Superior temporal gyrus (tissue), 1 donor: ENCODE results near the gene CAMSAP3.

Source experiments
- DNase-seq: peaks from one replicate; pipeline ENCODE4 v3.0.0-alpha.2; 2016; ENCODE audit errors: extremely low spot score

CAMSAP3 gene, protein sequence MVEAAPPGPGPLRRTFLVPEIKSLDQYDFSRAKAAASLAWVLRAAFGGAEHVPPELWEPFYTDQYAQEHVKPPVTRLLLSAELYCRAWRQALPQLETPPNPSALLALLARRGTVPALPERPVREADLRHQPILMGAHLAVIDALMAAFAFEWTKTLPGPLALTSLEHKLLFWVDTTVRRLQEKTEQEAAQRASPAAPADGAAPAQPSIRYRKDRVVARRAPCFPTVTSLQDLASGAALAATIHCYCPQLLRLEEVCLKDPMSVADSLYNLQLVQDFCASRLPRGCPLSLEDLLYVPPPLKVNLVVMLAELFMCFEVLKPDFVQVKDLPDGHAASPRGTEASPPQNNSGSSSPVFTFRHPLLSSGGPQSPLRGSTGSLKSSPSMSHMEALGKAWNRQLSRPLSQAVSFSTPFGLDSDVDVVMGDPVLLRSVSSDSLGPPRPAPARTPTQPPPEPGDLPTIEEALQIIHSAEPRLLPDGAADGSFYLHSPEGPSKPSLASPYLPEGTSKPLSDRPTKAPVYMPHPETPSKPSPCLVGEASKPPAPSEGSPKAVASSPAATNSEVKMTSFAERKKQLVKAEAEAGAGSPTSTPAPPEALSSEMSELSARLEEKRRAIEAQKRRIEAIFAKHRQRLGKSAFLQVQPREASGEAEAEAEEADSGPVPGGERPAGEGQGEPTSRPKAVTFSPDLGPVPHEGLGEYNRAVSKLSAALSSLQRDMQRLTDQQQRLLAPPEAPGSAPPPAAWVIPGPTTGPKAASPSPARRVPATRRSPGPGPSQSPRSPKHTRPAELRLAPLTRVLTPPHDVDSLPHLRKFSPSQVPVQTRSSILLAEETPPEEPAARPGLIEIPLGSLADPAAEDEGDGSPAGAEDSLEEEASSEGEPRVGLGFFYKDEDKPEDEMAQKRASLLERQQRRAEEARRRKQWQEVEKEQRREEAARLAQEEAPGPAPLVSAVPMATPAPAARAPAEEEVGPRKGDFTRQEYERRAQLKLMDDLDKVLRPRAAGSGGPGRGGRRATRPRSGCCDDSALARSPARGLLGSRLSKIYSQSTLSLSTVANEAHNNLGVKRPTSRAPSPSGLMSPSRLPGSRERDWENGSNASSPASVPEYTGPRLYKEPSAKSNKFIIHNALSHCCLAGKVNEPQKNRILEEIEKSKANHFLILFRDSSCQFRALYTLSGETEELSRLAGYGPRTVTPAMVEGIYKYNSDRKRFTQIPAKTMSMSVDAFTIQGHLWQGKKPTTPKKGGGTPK

DNA sequence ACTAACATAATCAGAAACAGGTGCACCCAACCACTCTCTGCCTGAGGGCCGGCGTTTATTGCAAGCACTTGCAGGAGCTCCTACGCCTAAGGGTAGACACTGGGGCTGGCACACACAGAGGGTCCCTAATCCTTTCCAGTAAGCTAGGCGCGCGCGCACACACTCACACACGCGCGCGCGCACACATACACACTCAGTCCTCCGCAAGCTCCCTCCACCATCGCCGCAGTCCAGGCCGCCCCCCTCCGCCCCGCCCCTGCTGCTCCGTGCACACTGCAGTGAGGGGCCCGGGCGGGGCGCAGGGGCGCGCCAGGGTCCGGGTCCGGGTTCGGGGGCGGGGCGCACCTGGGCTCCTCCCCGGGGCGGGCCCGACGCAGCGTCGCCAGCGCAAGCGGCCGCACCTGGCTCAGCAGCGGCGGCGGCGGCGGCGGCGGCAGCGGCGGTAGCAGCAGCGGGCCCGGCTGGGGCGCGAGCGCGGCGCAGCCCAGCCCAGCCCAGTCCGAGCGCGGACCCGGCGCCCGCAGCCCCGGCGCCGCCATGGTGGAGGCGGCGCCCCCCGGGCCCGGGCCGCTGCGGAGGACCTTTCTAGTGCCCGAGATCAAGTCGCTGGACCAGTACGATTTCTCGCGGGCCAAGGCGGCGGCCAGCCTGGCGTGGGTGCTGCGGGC, at the start of gene CAMSAP3:
CAMSAP3 (plus strand) TSS at position 398 of the 668 bp plus-strand sequence; CDS start at position 538, 140 bp downstream.
- no peak for DNase-seq

DNA sequence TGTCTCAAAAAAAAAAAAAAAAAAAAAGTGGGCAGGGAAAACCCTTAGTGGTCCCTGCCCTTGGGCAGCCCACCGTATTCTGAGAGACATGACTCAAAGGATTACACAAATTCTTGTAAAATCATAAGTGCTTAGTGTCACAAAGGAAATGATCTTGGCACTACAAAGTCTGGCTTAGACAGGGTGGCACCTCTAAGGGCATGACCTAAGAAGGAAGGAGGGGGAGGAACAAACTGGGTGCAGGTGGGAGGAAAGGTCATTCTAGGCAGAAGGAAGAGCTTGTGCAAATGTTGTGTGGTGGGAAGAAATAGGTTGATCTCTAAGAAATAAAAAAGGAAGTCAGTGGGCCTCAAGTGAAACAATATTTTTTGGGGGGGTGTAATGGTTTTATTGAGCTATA, 49.8 kb upstream of the CAMSAP3 start:
- no peak for DNase-seq

DNA sequence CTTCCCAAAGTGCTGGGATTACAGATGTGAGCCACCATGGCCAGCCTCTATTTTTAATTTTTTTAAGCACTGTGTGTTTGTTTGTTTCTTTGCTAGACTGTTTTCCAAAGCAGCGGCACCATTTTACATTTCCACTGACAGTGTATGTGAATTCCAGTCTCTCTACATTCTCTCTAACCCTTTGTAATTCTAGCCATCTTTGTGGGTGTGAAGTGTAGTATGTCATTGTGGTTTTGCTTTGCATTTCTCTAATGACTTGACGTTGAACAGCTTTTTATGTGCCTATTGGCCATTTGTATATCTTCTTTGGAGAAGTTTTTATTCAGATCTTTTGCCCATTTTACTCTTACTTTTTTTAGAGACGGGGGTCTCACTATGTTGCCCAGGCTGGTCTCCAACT, 48.5 kb upstream of the CAMSAP3 start:
- no peak for DNase-seq

DNA sequence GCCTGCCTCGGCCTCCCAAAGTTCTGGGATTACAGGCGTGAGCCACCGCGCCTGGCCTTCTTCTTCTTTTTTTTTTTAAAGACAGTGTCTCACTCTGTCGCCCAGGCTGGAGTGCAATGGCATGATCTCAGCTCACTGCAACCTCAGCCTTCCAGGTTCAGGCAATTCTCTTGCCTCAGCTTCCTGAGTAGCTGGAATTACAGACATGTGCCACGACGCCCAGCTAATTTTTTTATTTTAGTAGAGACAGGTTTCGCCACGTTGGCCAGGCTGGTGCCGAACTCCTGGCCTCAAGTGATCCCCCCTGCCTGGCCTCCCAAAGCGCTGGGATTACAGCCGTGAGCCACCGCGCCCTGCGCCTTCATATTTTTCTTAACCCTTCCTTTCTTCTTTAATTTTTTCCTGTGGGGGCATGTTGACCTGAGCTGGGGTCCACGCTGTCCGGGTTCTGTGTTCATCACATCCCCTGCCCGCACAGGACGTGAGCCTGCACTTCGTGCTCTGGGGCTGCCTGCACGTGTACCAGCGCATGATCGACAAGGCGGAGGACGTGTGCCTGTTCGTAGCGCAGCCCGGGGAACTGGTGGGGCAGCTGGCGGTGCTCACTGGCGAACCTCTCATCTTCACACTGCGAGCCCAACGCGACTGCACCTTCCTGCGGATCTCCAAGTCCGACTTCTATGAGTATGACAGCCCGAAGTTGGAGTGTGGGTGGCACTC, 46.1 kb upstream of the CAMSAP3 start:
- DNase-seq = no peak

DNA sequence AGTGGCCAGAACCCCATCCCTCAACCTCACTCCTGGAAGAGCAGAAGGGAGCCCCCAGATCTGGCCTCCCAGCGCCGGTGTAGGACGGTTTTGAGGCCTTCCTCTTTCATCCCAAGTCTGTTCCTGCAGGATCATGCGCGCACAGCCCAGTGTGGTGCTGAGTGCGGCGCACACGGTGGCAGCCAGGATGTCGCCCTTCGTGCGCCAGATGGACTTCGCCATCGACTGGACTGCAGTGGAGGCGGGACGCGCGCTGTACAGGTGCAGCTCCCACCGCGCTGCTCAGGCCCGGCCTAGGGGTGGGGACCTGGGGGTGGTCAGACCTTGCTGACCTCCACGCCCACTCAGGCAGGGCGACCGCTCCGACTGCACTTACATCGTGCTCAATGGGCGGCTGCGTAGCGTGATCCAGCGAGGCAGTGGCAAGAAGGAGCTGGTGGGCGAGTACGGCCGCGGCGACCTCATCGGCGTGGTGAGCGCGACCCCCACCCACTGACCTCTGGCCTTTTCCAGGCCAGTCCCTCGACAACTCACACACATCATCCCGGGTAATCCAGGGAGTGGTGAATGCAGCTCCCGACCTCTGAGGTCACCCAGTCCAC, 45.4 kb upstream of the CAMSAP3 start:
- DNase-seq = no peak

DNA sequence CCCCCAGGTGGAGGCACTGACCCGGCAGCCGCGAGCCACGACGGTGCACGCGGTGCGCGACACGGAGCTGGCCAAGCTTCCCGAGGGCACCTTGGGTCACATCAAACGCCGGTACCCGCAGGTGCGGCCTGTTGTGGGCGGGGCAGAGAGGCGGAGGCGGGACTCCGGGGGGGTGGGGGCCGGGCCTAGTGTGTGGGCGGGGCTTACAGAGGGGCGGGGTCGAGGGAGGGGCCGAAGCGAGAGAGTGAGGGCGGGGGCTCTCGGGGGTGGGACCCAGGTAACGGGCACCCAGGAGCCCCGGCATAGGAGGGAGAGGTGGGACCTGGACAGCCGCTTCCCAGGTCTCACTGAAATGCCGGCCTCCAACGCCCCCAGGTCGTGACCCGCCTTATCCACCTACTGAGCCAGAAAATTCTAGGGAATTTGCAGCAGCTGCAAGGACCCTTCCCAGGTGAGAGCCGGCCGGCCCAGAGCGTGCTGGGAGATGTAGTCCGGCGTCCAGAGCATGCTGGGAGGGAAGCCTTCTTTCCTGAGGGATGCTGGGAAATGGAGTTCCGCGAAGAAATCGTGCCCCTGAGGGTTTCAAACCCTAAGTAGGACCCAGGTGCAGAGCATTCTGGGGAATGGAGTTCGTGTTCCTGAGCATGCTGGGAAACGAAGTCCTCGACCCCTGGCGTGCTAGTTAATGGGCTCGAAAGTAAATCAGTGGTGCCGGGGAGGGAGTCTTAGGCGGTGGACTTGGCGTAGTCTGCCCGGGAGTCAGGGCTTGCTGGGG, 44.5 kb upstream of the CAMSAP3 start:
- peak; percentile 83 for DNase-seq

DNA sequence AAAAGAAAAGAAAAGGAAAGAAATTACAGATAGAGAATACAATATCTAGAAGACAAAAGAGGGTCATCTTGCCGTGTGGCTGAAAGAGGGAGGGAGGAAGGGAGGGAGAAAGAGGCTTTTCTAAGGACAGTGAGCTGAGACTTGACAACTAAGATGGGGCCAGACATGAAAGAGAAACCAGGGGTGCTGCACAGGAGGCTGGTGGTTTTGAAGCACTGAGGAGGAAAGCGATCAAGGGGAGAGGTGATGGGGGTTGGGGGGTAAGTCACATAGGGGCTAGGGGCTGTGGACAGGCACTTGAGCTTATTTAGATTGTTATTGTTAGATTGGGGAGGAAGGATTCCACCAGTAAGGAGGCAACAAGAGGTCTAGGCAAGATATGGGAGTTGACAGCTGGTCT, 42.9 kb upstream of the CAMSAP3 start:
- no peak for DNase-seq

DNA sequence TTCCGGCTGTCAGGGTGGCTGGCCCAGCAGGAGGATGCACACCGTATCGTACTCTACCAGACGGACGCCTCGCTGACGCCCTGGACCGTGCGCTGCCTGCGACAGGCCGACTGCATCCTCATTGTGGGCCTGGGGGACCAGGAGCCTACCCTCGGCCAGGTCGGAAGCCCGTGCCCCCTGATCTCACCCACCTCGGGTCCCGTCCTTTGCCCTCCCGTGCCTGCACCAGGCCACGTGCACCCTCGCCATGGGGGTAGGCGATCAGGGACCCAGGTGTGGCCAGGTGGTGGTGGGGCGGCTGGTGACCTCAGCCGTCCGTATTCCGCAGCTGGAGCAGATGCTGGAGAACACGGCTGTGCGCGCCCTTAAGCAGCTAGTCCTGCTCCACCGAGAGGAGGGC, 41.1 kb upstream of the CAMSAP3 start:
- DNase-seq = no peak

DNA sequence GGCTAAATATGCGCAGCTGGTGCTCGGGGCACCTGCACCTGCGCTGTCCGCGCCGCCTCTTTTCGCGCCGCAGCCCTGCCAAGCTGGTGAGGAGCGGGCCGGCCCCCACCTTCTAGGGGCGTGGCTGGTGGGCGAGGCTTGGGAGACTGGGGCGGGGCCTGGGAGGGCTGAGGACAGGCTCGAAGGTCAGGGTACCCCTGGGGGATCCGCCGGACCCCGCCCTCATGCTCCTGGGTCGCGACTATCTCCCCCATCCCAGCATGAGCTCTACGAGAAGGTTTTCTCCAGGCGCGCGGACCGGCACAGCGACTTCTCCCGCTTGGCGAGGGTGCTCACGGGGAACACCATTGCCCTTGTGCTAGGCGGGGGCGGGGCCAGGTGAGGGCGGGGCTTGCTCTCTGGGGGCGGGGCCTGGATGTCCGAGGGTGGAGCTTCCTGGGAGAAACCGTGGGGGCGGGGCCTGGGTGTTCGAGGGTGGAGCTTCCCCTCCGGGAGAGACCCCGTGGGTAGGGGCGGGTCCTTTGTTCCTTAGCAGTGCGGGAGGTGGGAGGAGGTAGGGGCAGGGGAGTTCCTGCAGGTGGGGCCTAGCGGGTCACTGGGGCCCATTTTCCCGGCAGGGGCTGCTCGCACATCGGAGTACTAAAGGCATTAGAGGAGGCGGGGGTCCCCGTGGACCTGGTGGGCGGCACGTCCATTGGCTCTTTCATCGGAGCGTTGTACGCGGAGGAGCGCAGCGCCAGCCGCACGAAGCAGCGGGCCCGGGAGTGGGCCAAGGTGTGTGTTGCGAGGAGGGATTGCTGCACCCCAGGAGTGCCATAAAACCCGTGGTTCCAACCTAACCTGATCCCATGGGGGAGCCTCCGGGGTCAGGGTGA, 40.4 kb upstream of the CAMSAP3 start:
- no peak for DNase-seq

DNA sequence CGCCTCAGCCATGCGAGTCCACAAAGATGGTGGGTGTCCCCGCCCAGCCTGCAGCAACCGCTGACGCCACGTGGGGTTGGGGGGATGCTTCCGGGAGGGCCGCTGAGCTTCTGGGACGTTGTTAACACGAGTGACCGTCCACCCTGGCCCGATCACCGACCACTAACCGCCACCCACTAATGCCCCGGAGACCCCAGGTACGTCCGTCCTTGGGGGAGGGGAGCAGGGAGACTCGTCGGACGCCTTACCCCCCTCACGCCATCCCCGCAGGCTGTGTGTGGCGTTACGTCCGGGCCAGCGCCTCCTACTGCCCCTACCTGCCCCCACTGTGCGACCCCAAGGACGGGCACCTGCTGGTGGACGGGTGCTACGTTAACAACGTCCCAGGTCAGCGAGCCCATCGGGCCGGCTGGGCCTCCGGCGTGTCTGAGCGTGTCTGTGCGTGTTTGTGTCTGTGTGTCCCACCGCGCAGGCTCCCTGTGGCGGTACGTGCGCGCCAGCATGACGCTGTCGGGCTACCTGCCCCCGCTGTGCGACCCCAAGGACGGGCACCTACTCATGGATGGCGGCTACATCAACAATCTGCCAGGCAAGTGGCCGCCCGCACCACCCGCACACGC, 38.9 kb upstream of the CAMSAP3 start:
- no peak for DNase-seq

DNA sequence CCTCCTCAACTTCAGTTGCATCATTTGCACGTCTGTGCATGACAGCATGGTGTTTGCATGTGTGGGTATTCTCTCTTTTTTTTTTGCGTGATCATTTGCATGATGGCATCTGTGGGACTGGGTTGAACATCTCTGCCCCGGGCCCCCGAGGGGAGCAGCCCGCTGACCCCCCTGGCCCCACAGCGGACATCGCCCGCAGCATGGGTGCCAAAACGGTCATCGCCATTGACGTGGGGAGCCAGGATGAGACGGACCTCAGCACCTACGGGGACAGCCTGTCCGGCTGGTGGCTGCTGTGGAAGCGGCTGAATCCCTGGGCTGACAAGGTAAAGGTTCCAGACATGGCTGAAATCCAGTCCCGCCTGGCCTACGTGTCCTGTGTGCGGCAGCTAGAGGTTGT, 37.0 kb upstream of the CAMSAP3 start:
- DNase-seq = no peak

DNA sequence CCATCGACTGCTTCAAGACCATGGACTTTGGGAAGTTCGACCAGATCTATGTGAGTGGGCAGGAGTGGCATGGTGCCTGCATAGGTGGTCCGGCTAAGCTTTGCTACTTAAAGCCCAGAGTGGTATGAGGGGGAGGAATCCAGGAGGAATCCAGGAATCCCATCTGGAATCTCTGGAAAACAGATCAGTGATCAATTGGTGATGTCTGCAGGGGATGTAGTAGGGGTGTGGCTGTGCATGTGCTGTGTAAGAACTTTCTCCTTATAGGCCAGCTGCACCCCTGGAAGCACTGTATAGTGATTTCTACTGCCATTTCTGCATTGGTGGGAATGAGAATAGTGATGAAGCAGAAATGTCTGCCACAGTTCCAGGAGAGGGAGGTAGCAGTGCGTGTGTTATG, 36.6 kb upstream of the CAMSAP3 start:
- no peak for DNase-seq

DNA sequence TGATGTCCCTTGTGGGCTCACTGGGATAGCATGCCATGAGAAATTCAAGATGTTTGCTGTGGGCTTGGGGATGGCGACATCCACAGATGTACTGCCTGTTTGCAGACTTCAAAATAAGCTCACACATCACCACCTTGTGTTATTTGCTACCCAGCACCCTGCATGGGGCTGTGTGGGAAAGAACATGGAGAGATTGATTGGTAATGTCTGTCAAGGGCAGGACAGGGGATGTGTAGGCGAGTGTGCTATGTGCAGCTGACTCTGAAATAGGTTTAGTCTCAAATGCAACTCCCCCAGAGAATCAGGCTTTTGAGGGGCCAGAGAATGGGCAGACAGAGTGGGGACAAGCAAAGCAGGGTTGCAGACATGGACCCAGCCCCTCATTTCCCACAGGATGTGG, 35.4 kb upstream of the CAMSAP3 start:
- no peak for DNase-seq

DNA sequence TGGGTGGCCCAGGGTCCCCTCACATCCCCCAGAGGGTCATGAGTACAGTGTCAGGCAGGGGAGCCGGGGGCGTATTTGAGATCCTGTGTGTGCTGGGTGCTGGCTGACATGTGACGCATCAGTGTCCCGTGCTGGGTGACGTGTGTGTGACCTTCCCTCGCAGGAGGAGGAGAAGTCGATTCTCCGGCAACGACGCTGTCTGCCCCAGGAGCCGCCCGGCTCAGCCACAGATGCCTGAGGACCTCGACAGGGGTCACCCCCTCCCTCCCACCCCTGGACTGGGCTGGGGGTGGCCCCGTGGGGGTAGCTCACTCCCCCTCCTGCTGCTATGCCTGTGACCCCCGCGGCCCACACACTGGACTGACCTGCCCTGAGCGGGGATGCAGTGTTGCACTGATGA, 34.3 kb upstream of the CAMSAP3 start:
- no peak for DNase-seq

DNA sequence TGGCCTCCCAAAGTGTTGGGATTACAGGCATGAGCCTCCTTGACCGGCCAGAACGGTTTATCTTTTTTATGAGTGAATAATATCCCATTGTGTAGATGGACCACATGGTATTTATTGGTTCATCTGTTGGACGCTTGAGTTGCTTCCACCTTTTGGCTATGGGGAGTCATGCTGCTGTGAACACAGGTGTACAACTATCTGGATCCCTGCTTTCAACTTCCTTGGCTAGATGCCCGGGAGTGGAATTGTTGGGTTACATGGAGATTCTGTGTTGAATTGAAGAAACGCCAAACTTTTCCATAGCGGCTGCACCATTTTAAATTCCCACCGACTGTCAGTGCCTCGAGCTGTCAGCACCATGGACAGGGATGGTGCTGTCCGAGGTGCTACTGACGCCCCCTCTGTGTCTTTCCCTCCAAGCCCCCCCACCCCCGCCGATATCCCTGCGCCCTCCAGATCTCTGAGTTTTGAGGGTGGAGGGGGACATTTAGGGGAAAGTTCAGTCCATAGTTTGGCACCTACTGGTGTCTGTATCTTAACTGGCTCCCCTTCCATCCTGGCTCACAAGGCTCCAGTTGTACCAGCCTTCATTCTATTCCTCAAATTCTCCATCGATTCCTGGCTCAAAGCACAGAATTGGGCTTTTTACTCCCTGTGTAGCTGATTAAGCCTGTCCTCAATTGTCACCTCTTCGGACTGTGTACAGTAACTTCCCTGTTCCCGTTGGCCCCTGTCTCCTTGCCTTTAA, 32.8 kb upstream of the CAMSAP3 start:
- DNase-seq = no peak

DNA sequence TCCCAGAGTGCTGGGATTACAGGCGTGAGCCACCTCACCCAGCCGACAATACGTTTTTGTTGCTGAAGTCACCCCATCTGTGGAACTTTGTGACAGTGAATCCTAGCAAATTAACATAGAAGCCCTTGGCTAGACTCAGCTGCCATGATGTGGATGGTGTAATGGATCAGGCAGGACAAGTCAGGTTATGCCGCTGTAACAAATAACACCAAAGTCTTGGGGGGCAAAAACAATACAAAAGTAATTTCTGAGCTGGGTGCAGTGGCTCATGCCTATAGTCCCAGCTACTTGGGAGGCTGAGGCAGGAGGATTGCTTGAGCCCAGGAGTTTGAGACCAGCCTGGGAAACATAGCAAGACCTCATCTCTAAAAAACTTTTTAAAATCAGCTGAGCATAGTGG, 30.8 kb upstream of the CAMSAP3 start:
- DNase-seq = no peak

DNA sequence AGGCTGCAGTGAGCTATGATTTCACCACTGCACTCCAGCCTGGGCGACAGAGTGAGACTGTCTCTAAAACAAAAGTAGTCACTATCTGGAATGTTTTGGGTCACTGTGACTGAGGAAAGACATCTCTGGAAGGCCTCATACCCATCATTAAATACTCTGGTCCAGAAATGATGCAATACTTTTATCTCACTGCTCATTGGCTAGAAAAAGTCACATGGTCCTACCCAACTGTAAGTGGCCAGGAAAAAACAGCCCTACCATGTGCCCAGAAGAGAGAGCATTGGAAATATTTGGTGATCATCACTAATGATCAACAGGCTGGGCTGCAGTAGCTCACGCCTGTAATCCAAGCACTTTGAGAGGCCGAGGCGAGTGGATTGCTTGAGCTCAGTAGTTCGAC, 30.3 kb upstream of the CAMSAP3 start:
- DNase-seq = no peak

DNA sequence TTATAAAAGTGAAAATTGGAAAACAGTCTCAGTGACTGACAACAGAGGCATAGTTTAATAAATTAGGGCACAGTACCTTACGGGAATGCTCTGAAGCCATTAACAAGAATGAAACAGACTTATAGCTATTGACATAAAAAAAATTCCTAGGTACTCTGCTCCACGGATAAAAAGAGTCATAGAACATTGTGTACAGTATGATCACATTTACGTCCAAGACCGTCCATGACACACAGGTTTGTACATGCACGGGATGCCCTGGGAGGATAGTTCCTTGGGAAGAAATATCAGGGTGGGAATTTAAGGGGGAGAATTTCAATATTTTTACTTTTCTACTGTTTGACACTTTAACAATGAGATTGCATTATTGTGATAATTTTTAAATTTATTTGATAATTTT, 24.9 kb upstream of the CAMSAP3 start:
- no peak for DNase-seq
